ENCODE results near the gene TPRN. TPM values are rescaled to one million over a fixed set of nuclear protein-coding genes. Genes with fewer than 3 reads are reported as not detected.

The TPRN gene
- total RNA-seq, 1 experiment from 2014 or later: 24.9 TPM

DNA sequence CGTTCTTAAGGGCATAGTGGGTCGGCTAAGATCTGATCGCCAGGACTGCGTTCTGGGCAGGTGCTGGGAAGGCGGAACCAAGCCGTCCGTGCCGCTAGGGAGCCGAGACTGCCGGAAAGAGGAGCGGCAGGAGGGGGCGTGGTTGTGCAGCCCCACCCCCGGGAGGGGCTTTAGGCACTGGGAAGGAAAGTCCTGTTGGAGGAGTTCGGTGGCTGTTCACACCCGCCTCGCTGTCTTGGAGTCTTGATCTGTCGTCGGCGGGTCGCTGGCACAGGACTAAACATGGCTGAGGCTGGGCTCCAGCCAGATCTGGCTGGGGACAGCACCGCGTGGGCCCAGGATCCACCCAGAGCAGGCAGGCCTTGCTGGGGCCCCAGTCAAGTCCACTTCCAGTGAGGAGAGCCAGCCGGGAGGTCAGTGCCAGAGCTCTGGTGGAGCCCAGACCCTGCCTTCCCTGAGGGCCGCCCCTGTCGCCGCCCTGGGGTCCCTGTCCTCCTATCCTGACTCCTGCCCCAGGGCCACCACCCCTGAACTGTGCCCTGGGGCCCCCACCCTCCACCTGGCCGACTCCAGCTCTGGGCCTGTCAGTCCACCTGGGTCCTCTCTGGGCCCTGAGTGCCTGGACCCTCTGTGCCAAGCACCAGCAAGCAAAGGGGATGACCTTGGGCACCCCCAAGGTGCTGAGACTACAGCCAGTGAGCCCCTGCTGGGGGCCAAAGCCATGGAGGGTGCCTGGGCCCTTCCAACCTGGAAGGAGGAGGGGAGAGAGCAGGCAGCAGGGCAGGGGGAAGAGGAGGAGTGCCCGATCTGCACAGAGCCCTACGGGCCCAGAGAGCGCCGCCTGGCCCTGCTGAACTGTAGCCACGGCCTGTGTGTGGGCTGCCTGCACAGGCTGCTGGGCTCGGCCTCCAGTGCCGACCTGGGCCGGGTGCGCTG, 17.0 kb upstream of the TPRN start:
- no peaks in the 10 kb centered on the region for H3K27me3 ChIP-seq (ENCODE audit: insufficient read depth, low read length)
- H3K9ac ChIP-seq (ENCODE audit: low read length): peak overlapping the region; percentile 52
- TSS peak; percentile 34 for BruUV-seq (replicated peaks)
- DNase-seq (ENCODE audit: low read depth, low spot score): peak; percentile 53
- peak overlapping the region; percentile 94 for H3K27ac ChIP-seq (ENCODE audit: low read depth, low read length)
- peaks cover 28 to 59% of the 10 kb centered on the region in 2 experiments for H3K4me1 ChIP-seq (ENCODE audit: control insufficient read depth in 1 of 2, insufficient read depth in 2 of 2, low read length in 2 of 2)
- H3K9me2 ChIP-seq (ENCODE audit: insufficient read depth): no peaks in the 10 kb centered on the region
- no peaks in the 10 kb centered on the region for H3K36me3 ChIP-seq (ENCODE audit: control insufficient read depth in 1 of 2, insufficient read depth in 2 of 2, low read length in 2 of 2)
- TF ChIP-seq POLR2AphosphoS5 (IDR thresholded peaks at IDR 0.05; ENCODE audit: low read depth, low read length): peak; percentile 80
- TF ChIP-seq YY1 (IDR thresholded peaks at IDR 0.05; ENCODE audit: extremely low read depth, insufficient replicate concordance, low read depth, low read length): peak; percentile 25
- TF ChIP-seq FOSL1 (IDR thresholded peaks at IDR 0.05; ENCODE audit: low read depth): no peak
- 0 out of 2 replicates have a peak, but pooled peaks have one; percentile 14 for TF ChIP-seq ZFX (IDR thresholded peaks at IDR 0.05)
- TF ChIP-seq POLR2A (IDR thresholded peaks at IDR 0.05; ENCODE audit: borderline replicate concordance, extremely low read depth, insufficient read depth, insufficient read length): peak; percentile 34
- ChIA-PET CTCF (interaction anchor here (0.9 kb wide), 1 partner anchor 10 kb away, joined by 3 read pairs; the partner anchor contains the start of gene RNF224), POLR2A (interaction anchor here (0.7 to 1.8 kb wide), 3 partner anchors 9 to 54 kb away, joined by 3 to 6 read pairs (median 5); partner anchors contain the start of gene RNF224), RAD21 (ENCODE audit: low non-redundant PET in 1 of 2, low total read pairs in 2 of 2, uncharacterized antibody in 2 of 2, unreplicated experiment in 2 of 2) (no interaction called here)
- intact Hi-C loops (cut with micrococcal nuclease): no loop called here
- no peaks in the 10 kb centered on the region for H4K20me1 ChIP-seq (ENCODE audit: insufficient read depth)
- H3K4me2 ChIP-seq (ENCODE audit: low read length): peak overlapping the region; percentile 77
- H2AFZ ChIP-seq (ENCODE audit: low read depth, low read length, poor library complexity, severe bottlenecking): no peak overlapping the region
- no peaks in the 10 kb centered on the region for H3K79me2 ChIP-seq (ENCODE audit: insufficient read depth, low read length)
- no peaks in the 10 kb centered on the region for H3K9me3 ChIP-seq (ENCODE audit: control insufficient read depth in 1 of 2, insufficient read depth in 1 of 2, low read depth in 1 of 2, low read length in 2 of 2)
- peak; percentile 77 for ATAC-seq
- H3K4me3 ChIP-seq (replicated peaks in 1 of 2; ENCODE audit: low read depth in 1 of 2, low read length in 2 of 2): peak overlapping the region; percentile 45 to 46

- peak overlapping the region in 1 of 2 experiments; percentile 45; a peak in 2 of 4 replicates for H3K4me3 ChIP-seq (replicated peaks in 1 of 2; ENCODE audit: low read depth in 1 of 2, low read length in 2 of 2)
- POLR2A ChIA-PET: interaction anchor here (0.7 to 1.8 kb wide), 2 partner anchors 10 to 53 kb away, joined by 5 to 6 read pairs; no protein-coding TSS in a partner anchor
- H3K9ac ChIP-seq (ENCODE audit: low read length): peak overlapping the region; percentile 52; the same call in 1 of the 2 replicates
- intact Hi-C loops (cut with micrococcal nuclease): no loop called here
- H3K4me1 ChIP-seq (ENCODE audit: control insufficient read depth in 1 of 2, insufficient read depth in 2 of 2, low read length in 2 of 2): peaks cover 28 to 53% of the 10 kb centered on the region in 2 experiments
- no peak for ATAC-seq
- H3K27ac ChIP-seq (ENCODE audit: low read depth, low read length): peak overlapping the region; percentile 94
- no peaks in the 10 kb centered on the region for H4K20me1 ChIP-seq (ENCODE audit: insufficient read depth)
- RAD21 ChIA-PET (ENCODE audit: low non-redundant PET in 1 of 2, low total read pairs in 2 of 2, uncharacterized antibody in 2 of 2, unreplicated experiment in 2 of 2): no interaction called here
- H3K4me2 ChIP-seq (ENCODE audit: low read length): peak overlapping the region; percentile 77
- CTCF ChIA-PET: interaction anchor here (0.7 to 1.7 kb wide), 3 partner anchors 11 to 20 kb away, joined by 3 to 8 read pairs (median 3); partner anchors contain the start of gene RNF224
- no peaks in the 10 kb centered on the region for H3K9me2 ChIP-seq (ENCODE audit: insufficient read depth)
- no peaks in the 10 kb centered on the region for H3K36me3 ChIP-seq (ENCODE audit: control insufficient read depth in 1 of 2, insufficient read depth in 2 of 2, low read length in 2 of 2)
- DNase-seq (ENCODE audit: low read depth, low spot score): no peak
- no peaks in the 10 kb centered on the region for H3K9me3 ChIP-seq (ENCODE audit: control insufficient read depth in 1 of 2, insufficient read depth in 1 of 2, low read depth in 1 of 2, low read length in 2 of 2)
- H2AFZ ChIP-seq (ENCODE audit: low read depth, low read length, poor library complexity, severe bottlenecking): no peak overlapping the region
- TF ChIP-seq JUND (IDR thresholded peaks at IDR 0.05): no peak
- TF ChIP-seq SIN3A (IDR thresholded peaks at IDR 0.05; ENCODE audit: low read depth): no peak
- TF ChIP-seq POLR2AphosphoS5 (IDR thresholded peaks at IDR 0.05; ENCODE audit: low read depth, low read length): no peak
- TF ChIP-seq EZH2 (IDR thresholded peaks at IDR 0.05): no peak
- no peak for TF ChIP-seq EGR1 (IDR thresholded peaks at IDR 0.05; ENCODE audit: low read depth)
- no peak for TF ChIP-seq CEBPB (IDR thresholded peaks at IDR 0.05; ENCODE audit: low read depth)
- no peak for TF ChIP-seq ZNF274 (IDR thresholded peaks at IDR 0.05; ENCODE audit: low read depth, low read length)
- TF ChIP-seq, protein P1, sequence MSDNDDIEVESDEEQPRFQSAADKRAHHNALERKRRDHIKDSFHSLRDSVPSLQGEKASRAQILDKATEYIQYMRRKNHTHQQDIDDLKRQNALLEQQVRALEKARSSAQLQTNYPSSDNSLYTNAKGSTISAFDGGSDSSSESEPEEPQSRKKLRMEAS (IDR thresholded peaks at IDR 0.05): no peak
- H3K79me2 ChIP-seq (ENCODE audit: insufficient read depth, low read length): no peaks in the 10 kb centered on the region
- H3K27me3 ChIP-seq (ENCODE audit: insufficient read depth, low read length): no peaks in the 10 kb centered on the region
- no TSS peak for BruUV-seq (replicated peaks)
These were observed 15.8 kb upstream of the TPRN start for GRCh38 chr9:137216188-137216965.
